Posterior cingulate gyrus (tissue), 11 donors: ENCODE data around the gene PTPA.
"Not testable (repeated sequence)": the region's sequence is repeated elsewhere in the genome, so short reads cannot be mapped to it uniquely, and the experiment has no call there.

ENCODE experiments used
- DNase-seq, 10 donors: peaks; one replicate each; pipeline versions ENCODE4 v3.0.0 to v3.0.0-alpha.2; 2020 to 2021; ENCODE audit warnings: mixed read lengths in 3 of 10
- intact Hi-C: fragments of 100-400 bp; cut with DNase I; formaldehyde crosslinking; loops from one replicate; pipeline ENCODE4 v1.15.1; 2023

PTPA gene

GRCh38 chr9:129107651-129108050, 3.6 kb upstream of the PTPA start:
- intact Hi-C loops, result no loop called here
- DNase-seq, result no peak

- no peak for DNase-seq
- intact Hi-C loops, result no loop called here
These were observed 3.0 kb upstream of the PTPA start for GRCh38 chr9:129108083-129108804.

GRCh38 chr9:129108805-129109536, 2.2 kb upstream of the PTPA start:
- DNase-seq, result peak in 1 of 10 donors; percentile 35
- intact Hi-C loops, result no loop called here

GRCh38 chr9:129109537-129109903, 1.7 kb upstream of the PTPA start:
- intact Hi-C loops, result no loop called here

GRCh38 chr9:129109952-129110739, 1.1 kb upstream of the PTPA start:
- peak in 1 of 10 donors; percentile 18 for DNase-seq
- intact Hi-C loops, result loop anchor here (5.0 kb wide), 1 partner anchor 83 kb away; the partner anchor contains the start of gene SH3GLB2

More at GRCh38 chr9:129109537-129109903, 1.7 kb upstream of the PTPA start:
- peak in 1 of 10 donors; percentile 50 for DNase-seq

GRCh38 chr9:129111528-129112151, 425 bp downstream of the PTPA start:
- DNase-seq, result peak in 6 of 10 donors; percentile 25 to 79 (median 37)
- intact Hi-C loops, result loop anchor here (5.0 kb wide), 1 partner anchor 84 kb away; the partner anchor contains the start of gene SH3GLB2

GRCh38 chr9:129112526-129112925, 1.3 kb downstream of the PTPA start:
- intact Hi-C loops, result loop anchor here (5.0 kb wide), 1 partner anchor 85 kb away; the partner anchor contains the start of gene SH3GLB2
- not testable (repeated sequence) for DNase-seq

GRCh38 chr9:129113645-129114304, 2.6 kb downstream of the PTPA start:
- intact Hi-C loops, result loop anchor here (5.0 kb wide), 1 partner anchor 86 kb away; the partner anchor contains the start of gene SH3GLB2
- no peak for DNase-seq

GRCh38 chr9:129118799-129119198, 7.6 kb downstream of the PTPA start:
- DNase-seq, result no peak
- intact Hi-C loops, result no loop called here

- intact Hi-C loops, result no loop called here
- DNase-seq, result peak in 3 of 10 donors; percentile 49 to 62 (median 54)
These were observed 10.3 kb downstream of the PTPA start for GRCh38 chr9:129121483-129121882.

- intact Hi-C loops, result no loop called here
- DNase-seq, result no peak
These were observed 10.9 kb downstream of the PTPA start for GRCh38 chr9:129122133-129122532.

GRCh38 chr9:129122976-129123375, 11.8 kb downstream of the PTPA start:
- DNase-seq, intact Hi-C loops: not testable (repeated sequence)

GRCh38 chr9:129124506-129125069, 13.4 kb downstream of the PTPA start:
- no peak for DNase-seq
- intact Hi-C loops, result no loop called here

GRCh38 chr9:129125478-129125877, 14.3 kb downstream of the PTPA start:
- intact Hi-C loops, result no loop called here
- DNase-seq, result no peak

GRCh38 chr9:129126749-129127618, 15.8 kb downstream of the PTPA start:
- DNase-seq, result peak in 1 of 10 donors; percentile 39
- intact Hi-C loops, result no loop called here

- no peak for DNase-seq
- intact Hi-C loops, result no loop called here
These were observed 17.5 kb downstream of the PTPA start for GRCh38 chr9:129128689-129129088.

GRCh38 chr9:129130271-129130670, 19.1 kb downstream of the PTPA start:
- intact Hi-C loops, DNase-seq: not testable (repeated sequence)

- intact Hi-C loops, result no loop called here
- no peak for DNase-seq
These were observed 19.6 kb downstream of the PTPA start for GRCh38 chr9:129130791-129131190.
